ENCODE measurements around the gene TP53I13.

The TP53I13 gene

GRCh38 chr17:29593591-29594518 is 25.4 kb downstream of the TP53I13 start:
- DNase-seq (ENCODE audit: low read depth in 2 of 2) = peak in 1 of 2 donors; percentile 31

DNA sequence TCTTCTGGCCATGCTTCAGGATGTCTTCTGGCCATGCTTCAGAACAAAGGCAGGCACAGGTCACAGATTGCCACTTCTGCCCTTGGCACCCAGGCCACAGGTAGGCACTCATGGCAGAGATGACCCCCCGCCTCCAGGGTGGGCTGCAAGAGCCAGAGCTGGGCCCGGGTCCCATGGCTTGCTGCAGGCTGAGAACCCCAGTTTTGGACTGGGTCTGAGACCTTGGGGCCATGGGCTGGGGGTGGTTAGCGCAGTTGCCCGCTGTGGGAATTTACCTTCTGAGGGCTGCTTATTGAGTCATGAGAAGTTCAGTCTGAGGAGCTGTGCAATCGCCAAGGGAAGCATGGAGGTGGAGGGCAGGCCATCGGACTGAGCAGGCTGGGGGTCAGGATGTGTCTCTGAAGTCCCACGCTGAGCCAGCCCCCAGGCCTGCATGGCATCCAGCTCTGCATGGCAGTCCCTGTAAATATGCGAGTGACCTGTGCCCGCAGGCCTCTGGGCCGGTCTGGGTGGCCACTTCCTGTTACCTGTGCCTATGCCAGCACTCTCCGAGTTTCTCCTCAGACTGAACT is 26.1 kb downstream of the TP53I13 start:
- no peak for DNase-seq (ENCODE audit: low read depth in 2 of 2)

DNA sequence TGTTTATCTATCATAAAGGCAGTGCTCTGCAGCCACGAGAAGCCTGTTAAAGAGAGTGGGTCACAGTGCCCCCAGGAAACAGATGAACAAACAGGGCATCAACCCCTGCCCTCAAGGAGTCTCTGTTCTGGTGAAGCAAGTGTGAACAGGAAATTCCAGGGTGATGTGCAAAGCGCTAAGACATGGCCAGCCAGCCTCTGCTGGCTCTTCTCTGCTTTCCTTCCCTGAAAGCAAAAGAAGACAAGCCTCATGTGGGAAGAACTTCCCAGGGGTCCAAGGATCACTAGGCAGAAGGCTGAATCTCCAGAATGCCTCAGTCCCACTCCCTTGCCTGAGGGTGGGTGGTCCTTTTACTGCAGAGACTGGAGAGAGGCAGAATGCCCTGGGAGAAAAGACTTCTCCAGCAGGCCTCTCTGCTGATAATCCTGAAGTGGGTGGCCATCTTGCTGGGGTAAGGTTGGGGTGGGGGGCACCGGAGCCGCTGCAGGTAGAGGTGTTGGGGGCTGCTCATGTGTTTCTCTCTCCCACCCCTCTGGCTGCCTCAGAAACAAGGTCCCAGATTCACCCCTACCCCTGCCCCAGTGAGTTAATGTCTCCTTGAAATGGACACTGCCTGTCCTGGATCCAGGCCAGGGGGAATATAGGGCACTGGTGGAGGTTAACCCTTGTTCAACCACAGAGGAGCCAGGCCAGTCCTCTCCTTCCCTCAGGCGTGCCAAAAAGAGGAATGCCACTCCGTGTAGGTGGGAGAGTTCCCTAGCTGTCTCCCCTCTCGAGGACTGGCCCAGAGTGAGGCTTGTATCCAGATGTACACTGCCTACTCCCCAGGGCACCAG is 26.8 kb downstream of the TP53I13 start:
- DNase-seq (ENCODE audit: low read depth in 2 of 2) = no peak

DNA sequence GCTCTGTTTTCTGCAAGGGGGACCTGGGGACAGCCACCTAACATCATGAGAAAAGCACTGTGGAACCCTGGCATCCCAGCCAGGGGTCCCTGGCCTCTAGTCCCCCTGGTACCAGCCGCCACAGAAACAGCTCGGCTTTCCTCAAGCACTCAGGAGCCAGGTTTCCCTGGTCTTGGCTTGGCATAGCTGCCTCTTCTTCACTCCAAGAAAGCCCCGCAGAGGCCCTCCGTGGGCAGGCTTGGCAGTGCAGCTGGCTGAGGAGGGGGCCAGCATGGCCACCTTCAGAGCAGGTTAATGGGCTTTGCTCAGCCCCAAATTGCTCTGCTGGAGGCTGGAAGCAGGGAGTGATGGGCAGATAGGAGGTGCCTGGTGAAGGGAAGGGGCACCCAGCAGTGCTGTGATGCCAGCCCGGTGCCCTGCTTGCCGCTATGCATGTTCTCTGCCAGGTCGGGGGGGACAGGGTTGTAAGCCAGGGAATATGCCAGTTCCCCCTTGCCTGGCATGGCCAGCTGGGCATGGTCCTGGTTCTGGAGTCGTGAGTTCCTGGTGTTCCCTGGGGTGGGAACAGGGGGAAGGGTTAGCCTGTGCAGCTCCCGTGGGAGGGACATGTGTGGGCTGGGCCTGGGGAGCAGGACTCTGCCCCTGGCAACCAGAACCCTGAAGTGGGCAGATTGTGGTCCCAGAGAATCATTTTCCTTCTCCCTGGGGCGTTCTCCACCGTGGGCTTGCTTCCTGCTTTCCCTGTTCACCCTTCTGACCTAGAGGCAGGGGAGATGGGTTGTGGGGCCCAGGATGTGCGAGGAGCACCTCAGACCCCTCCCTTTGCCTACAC is 27.7 kb downstream of the TP53I13 start:
- DNase-seq (ENCODE audit: low read depth in 2 of 2) = no peak

GRCh38 chr17:29596811-29597210 is 28.3 kb downstream of the TP53I13 start:
- no peak for DNase-seq (ENCODE audit: low read depth in 2 of 2)

- DNase-seq (ENCODE audit: low read depth in 2 of 2) = no peak
Measured at GRCh38 chr17:29597361-29598172, 29.1 kb downstream of the TP53I13 start.

GRCh38 chr17:29603109-29603674 is 34.7 kb downstream of the TP53I13 start:
- no peak for DNase-seq (ENCODE audit: low read depth in 2 of 2)

DNA sequence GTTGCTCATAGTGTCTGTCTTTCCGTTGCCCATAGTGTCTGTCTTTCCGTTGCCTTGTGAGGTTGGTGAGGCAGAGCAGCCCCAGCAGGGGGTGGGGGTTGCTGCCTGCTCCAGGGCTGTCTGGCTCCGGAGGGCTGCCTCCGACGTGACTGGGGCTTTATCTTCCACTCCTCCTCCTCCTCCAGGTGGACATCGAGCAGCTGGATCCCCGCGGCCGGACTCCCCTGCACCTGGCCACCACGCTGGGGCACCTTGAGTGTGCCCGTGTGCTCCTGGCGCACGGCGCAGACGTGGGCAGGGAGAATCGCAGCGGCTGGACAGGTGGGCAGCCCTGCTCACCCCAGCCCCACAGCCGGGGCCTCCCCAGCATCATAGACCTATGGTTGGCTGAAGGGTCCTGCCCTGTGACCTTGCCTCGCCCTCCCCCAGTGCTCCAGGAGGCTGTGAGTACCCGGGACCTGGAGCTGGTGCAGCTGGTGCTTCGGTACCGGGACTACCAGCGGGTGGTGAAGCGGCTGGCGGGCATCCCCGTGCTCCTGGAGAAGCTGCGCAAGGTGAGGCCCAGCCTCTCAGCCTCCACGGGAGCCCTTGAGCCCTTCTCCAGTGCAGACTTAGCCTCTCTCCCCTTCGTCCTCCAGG is 39.2 kb downstream of the TP53I13 start:
- DNase-seq (ENCODE audit: low read depth in 2 of 2) = no peak

DNA sequence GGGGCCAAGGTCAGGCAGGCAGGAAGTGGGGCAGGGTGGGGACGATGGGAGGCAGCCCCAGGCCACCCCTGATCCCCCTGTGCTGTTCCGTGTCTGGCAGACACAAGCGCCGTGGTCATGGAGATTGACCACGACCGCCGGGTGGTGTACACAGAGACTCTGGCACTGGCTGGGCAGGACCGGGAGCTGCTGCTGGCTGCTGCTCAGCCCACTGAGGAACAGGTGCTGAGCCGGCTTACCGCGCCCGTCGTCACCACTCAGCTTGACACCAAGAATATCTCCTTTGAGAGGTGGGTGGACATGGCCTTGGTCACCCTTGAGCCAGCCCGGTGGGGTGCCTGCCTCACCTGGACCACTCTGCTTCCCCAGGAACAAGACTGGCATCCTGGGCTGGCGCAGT is 40.5 kb downstream of the TP53I13 start:
- DNase-seq (ENCODE audit: low read depth in 2 of 2) = no peak

DNA sequence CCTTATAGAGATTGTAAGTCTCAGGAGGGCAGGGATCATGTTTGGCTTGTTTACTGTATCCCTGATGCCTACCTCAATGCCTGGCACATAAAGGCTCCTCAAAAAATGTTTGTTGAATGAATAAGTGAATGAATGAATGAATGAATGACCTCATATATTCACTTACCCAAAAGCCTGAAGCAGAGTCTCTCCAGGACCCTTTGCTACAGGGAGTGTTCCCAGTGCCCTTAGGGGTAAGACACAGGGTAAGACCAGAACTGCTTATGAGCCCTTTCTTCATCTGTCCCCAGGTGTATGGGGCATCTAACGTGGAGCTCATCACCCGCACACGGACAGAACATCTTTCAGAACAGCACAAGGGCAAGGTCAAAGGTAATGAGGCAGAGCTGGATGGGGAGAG is 41.9 kb downstream of the TP53I13 start:
- no peak for DNase-seq (ENCODE audit: low read depth in 2 of 2)

DNA sequence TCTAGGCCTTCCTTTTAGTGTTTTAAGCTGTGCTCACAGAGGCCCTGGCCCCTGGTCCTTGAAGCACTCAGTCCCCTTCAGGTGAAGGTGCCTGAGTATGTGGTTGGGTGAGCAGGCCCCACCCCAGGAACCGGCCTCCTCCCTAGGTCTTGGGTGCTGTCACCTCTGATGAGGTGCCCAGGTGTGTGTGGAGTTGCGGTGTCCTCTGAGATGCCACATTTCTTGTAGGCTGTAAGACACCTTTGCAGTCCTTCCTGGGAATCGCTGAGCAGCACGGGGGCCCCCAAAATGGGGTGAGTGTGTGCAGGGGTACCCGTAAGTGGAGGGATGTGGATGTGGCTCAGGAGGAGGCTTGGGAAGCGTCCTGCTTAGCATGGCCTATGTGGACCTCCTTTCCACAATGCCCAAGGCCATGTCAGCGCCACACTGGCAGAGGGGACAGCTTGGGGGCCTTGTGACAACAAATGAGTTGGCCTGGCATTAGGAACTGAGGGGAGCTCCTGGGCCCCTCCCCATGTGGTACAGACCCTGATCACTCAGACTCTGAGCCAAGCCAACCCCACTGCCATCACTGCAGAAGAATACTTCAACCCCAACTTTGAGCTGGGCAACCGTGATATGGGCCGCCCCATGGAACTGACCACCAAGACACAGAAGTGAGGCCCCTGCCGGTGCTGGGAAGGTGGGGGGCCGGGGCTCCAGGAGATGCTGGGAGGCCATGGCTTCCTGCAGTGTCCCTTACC is 43.0 kb downstream of the TP53I13 start:
- no peak for DNase-seq (ENCODE audit: low read depth in 2 of 2)

GRCh38 chr17:29612094-29612403 is 43.5 kb downstream of the TP53I13 start:
- no peak for DNase-seq (ENCODE audit: low read depth in 2 of 2)

DNA sequence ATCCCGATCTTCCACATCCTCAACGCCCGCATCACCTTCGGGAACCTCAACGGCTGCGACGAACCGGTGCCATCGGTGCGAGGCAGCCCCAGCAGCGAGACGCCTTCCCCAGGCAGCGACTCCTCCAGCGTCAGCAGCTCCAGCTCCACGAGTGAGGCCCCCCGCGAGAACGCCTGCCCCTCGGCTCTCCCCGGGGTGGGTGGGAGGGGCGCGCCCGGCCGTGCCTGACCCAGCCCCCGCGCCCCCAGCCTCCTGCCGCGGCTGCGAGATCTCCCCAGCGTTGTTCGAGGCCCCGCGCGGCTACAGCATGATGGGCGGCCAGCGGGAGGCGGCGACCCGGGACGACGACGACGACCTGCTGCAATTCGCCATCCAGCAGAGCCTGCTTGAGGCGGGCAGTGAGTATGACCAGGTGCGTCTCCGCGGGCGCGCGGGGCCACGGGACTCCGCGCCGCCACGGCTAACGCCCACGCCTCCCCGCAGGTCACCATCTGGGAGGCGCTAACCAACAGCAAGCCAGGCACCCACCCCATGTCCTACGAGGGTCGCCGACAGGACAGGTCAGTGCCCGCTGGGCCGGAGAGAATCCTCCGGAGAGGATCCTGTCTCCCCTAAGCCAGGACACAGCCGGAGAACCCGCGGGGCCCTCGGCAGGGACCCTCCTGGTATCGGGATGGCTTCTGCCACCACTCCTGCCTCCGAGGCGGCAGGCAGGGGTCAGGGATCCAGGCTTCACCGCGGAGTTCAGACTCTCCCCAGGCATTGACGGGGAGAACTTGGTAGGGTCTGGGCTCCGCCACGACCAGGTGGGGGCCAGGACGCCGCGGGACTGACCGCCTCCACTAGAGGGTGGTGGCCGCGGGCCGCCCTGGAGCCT is 44.1 kb downstream of the TP53I13 start:
- no peak for DNase-seq (ENCODE audit: low read depth in 2 of 2)

DNA sequence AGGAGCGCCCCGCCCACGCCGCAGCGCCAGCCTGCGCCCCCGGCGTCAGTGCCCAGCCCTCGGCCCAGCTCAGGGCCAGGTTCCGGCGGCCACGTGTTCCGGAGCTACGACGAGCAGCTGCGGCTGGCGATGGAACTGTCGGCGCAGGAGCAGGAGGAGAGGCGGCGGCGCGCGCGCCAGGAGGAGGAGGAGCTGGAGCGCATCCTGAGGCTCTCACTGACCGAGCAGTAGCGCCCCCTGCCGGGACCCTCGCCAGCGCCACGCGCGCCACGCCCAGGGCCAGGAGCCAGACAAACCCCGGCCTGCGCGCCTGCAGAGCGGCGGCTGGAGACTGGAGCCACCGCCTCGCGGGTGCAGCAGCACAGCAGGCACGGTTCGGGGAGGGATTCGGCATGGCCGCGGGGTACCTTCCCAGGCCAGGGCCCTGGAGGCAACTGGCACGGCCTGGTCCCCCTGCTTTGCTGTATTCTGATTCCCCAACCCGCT is 44.9 kb downstream of the TP53I13 start:
- peak; percentile 80 to 83 for DNase-seq (ENCODE audit: low read depth in 2 of 2)

DNA sequence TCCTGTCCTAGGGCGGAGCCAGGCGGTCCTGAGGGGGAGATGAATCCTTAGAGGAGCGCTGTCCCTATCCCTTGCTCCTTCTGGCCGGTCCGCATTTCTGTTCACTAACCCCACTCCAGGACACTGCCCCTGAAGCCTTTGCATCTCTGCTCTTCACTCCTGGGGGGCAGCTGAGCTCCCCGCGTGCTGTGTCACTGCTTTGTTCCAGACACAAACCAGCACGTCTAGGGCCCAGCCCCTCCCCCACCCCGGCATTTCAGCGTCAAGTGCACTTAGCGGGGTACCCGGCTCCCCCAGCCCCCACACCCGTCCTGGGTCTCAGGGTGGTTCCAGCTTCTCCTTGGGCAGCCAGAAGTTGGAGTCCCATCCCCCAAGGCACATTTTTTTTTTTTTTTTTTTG is 45.4 kb downstream of the TP53I13 start:
- DNase-seq (ENCODE audit: low read depth in 2 of 2) = no peak

DNA sequence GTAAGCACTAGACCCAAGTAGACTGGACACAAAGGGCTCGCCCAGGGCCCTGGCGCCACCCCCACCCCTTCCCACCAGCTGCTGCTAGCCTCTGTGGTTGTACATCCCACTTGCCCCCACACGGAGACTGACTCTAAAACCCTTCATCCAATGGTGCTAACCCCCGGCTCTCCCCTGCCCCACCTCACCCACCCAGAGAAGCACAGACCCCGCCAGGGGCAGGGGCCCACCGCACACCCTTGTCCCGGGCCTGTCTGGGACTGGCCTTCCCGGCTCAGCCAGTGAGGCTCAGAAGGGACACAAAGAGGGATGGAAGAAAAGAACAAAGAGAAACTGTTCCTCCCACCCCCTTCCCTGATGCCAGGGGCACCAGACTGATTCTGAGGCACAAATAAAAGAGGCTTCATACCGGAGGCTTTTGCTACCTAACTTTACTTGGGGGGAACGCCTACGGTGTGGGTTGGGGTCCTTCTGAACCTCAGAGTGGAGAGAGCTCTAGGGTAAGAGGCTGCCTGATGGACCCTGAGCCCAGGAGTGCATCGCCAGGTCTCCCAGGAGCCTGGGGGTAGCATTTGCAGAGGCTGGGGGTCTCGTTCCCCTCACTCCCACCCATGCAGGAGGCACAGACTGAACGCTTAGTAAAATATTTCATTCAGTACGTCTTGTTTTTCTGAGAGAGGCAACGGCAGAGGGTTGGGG is 46.0 kb downstream of the TP53I13 start:
- DNase-seq (ENCODE audit: low read depth in 2 of 2) = no peak

DNA sequence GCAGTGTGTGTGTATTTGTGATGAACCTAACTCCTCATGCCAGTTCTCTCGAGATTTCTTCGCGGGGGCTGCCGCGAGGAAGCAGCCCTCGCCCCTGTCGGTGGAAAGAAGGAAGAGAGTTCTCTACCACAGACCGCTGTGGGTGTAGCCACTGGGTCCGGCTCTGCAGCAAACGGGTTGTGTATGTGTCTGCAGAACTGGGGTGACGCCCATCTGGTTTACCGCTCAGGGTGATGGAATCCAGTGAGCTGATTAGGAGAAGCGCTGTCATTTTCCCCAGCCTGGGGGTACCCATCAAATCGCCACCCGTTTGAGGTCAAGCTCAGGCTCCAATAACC is 46.5 kb downstream of the TP53I13 start:
- DNase-seq (ENCODE audit: low read depth in 2 of 2) = peak; percentile 48 to 61
